Neuronal stem cell (in vitro differentiated cells): ENCODE data around the gene BLM.

Experiments used
- DNase-seq: peaks from one replicate; pipeline ENCODE4 v3.0.0-alpha.2; 2013; ENCODE audit warnings: low spot score
- H2AFZ ChIP-seq: one replicate; pipeline ENCODE4 v1.6.1; 2013; ENCODE audit warnings: mild to moderate bottlenecking, low read length, inconsistent platforms
- H2AK5ac ChIP-seq: 2 replicates; pipeline ENCODE4 v1.6.1; 2013; ENCODE audit warnings: low read depth, mild to moderate bottlenecking, inconsistent platforms, low read length, moderate library complexity, mixed read lengths
- H2BK120ac ChIP-seq: 2 replicates; pipeline ENCODE4 v1.6.1; 2013; ENCODE audit warnings: low read depth, mild to moderate bottlenecking, inconsistent platforms, low read length, moderate library complexity, mixed read lengths
- H2BK12ac ChIP-seq: one replicate; pipeline ENCODE4 v1.6.1; 2013; ENCODE audit warnings: low read length, inconsistent platforms
- H2BK15ac ChIP-seq: 2 replicates; pipeline ENCODE4 v1.6.1; 2013; ENCODE audit warnings: mild to moderate bottlenecking, low read length, inconsistent platforms, mixed read lengths
- H2BK5ac ChIP-seq: one replicate; pipeline ENCODE4 v1.6.1; 2013; ENCODE audit warnings: inconsistent platforms, mild to moderate bottlenecking, low read length, moderate library complexity
- H3K14ac ChIP-seq: one replicate; pipeline ENCODE4 v1.6.1; 2013; ENCODE audit warnings: low read length, inconsistent platforms
- H3K18ac ChIP-seq: 2 replicates; pipeline ENCODE4 v1.6.1; 2013; ENCODE audit warnings: low read length, inconsistent platforms
- H3K23ac ChIP-seq: 2 replicates; pipeline ENCODE4 v1.6.1; 2013; ENCODE audit warnings: low read depth, mild to moderate bottlenecking, mixed read lengths, low read length, inconsistent platforms; ENCODE audit not compliant: poor library complexity
- H3K27ac ChIP-seq: replicated peaks from 3 replicates; pipeline ENCODE4 v1.5.1; 2013; ENCODE audit warnings: low read length, inconsistent platforms
- H3K27me3 ChIP-seq, 3 experiments: 2 replicates each; pipeline ENCODE4 v1.6.1; 2013; ENCODE audit warnings: low read length in 3 of 3, mild to moderate bottlenecking in 2 of 3, inconsistent platforms in 1 of 3, low read depth in 1 of 3, mixed read lengths in 1 of 3, moderate library complexity in 1 of 3; ENCODE audit not compliant: control insufficient read depth in 3 of 3, insufficient read depth in 3 of 3
- H3K36me3 ChIP-seq, 2 donors: replicated peaks in 1 of 2; 2 replicates each; pipeline ENCODE4 v1.6.1; 2013; ENCODE audit warnings: low read length in 2 of 2; ENCODE audit not compliant: control insufficient read depth in 2 of 2, insufficient read depth in 2 of 2
- H3K4ac ChIP-seq: 2 replicates; pipeline ENCODE4 v1.6.1; 2013; ENCODE audit warnings: inconsistent platforms, mild to moderate bottlenecking, low read length, moderate library complexity
- H3K4me1 ChIP-seq, 2 donors: 1 replicate in 1 of 2; 2 replicates in 1 of 2; pipeline ENCODE4 v1.6.1; 2013; ENCODE audit warnings: low read length in 2 of 2, low read depth in 1 of 2; ENCODE audit not compliant: control insufficient read depth in 2 of 2, insufficient read depth in 1 of 2
- H3K4me2 ChIP-seq: one replicate; pipeline ENCODE4 v1.6.1; 2013; ENCODE audit warnings: mild to moderate bottlenecking, low read length, inconsistent platforms; ENCODE audit not compliant: insufficient read depth, poor library complexity, severe bottlenecking
- H3K4me3 ChIP-seq, 2 donors: 2 replicates each; pipeline ENCODE4 v1.5.1; 2013; ENCODE audit warnings: low read length in 2 of 2, mild to moderate bottlenecking in 2 of 2, inconsistent platforms in 1 of 2, moderate library complexity in 1 of 2
- H3K79me1 ChIP-seq: one replicate; pipeline ENCODE4 v1.6.1; 2013; ENCODE audit warnings: low read depth, mild to moderate bottlenecking, inconsistent platforms, low read length, moderate library complexity
- H3K9ac ChIP-seq: one replicate; pipeline ENCODE4 v1.6.1; 2013; ENCODE audit warnings: mild to moderate bottlenecking, low read depth, low read length, inconsistent platforms; ENCODE audit not compliant: poor library complexity
- H3K9me3 ChIP-seq, 2 donors: replicated peaks in 1 of 2; 2 replicates each; pipeline versions ENCODE3 to v1.6.1; 2013; ENCODE audit warnings: low read length in 2 of 2, mild to moderate bottlenecking in 2 of 2, inconsistent platforms in 1 of 2, low read depth in 1 of 2, mixed read lengths in 1 of 2, moderate library complexity in 1 of 2; ENCODE audit not compliant: control insufficient read depth in 2 of 2, insufficient read depth in 1 of 2
- H4K8ac ChIP-seq: one replicate; pipeline ENCODE4 v1.6.1; 2013; ENCODE audit warnings: low read depth, mild to moderate bottlenecking, inconsistent platforms, low read length, moderate library complexity
- H4K91ac ChIP-seq: one replicate; pipeline ENCODE4 v1.6.1; 2013; ENCODE audit warnings: low read length, low read depth, mild to moderate bottlenecking, inconsistent platforms; ENCODE audit not compliant: poor library complexity
- WGBS, 2 donors: extraction: QIAGEN DNeasy Blood & Tissue Kit; methylation state at CpG; one replicate each; pipeline ENCODE4 v1.1.7; 2013; ENCODE audit warnings: missing lambda C conversion rate in 2 of 2, mixed read lengths in 1 of 2; ENCODE audit not compliant: insufficient read length in 2 of 2, insufficient replicate concordance in 1 of 2; ENCODE audit errors: extremely low coverage in 2 of 2; 5-methylcytosine and 5-hydroxymethylcytosine counted together

BLM gene

DNA sequence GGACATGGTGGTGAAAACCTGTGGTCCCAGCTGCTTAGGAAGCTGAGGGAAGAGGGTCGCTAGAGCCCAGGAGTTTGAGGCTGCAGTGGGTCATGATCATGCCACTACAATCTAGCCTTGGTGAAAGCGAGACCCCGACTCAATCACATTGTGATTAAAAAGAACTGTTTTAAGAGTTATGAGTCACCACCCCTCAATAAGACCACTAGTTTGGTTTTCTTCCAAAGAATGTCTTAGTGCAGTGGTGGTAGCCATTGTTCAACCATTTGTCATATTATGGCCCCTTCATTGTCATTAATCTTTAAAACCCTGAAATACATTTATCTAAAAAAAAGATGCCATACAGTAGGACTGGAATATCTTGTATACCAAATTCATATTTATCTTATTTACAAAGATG is 48.8 kb downstream of the BLM start:
- Histone ChIP-seq H3K36me3 (peaks cover 10 to 97% of the 10 kb centered on the region in 2 donors), H3K4me1 (no peaks in the 10 kb centered on the region)
- no CpG with 5 or more reads among the region's 3 CpGs for WGBS, 2 donors

DNA sequence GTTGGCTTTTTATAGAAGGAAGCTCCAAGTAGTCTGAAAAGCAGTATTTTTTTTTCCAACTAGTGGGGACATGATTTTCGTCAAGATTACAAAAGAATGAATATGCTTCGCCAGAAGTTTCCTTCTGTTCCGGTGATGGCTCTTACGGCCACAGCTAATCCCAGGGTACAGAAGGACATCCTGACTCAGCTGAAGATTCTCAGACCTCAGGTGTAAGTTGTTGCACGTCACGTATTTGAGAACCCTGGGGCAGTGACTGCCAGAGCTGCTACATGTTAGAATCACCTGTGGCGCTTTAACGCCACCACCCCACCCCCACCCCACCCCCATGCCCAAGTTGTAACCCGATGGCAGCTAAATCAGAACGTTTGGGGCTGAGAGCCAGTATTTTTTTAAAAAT is 52.2 kb downstream of the BLM start:
- no peak overlapping the region for H2BK12ac ChIP-seq
- no peak overlapping the region for H3K9ac ChIP-seq
- no peak overlapping the region for H2AFZ ChIP-seq
- H3K14ac ChIP-seq, result no peak overlapping the region
- H2BK15ac ChIP-seq, result no peak overlapping the region
- peaks cover 7 to 89% of the 10 kb centered on the region in 2 donors for H3K36me3 ChIP-seq
- H3K79me1 ChIP-seq, result no peaks in the 10 kb centered on the region
- no peak overlapping the region for H3K27ac ChIP-seq
- H3K27me3 ChIP-seq, result no peaks in the 10 kb centered on the region
- no peak overlapping the region for H4K8ac ChIP-seq
- no peak overlapping the region for H4K91ac ChIP-seq
- H3K18ac ChIP-seq, result no peak overlapping the region
- no peak overlapping the region for H3K23ac ChIP-seq
- no peak overlapping the region for H3K4me2 ChIP-seq
- no peaks in the 10 kb centered on the region for H3K4me1 ChIP-seq
- no peaks in the 10 kb centered on the region for H3K9me3 ChIP-seq
- no CpG with 5 or more reads among the region's 10 CpGs for WGBS, 2 donors
- H3K4ac ChIP-seq, result no peak overlapping the region
- no peak for DNase-seq
- H3K4me3 ChIP-seq, result no peak overlapping the region
- no peak overlapping the region for H2AK5ac ChIP-seq
- no peak overlapping the region for H2BK120ac ChIP-seq
- no peak overlapping the region for H2BK5ac ChIP-seq

More for the DNA sequence above, 48.8 kb downstream of the BLM start:
- Histone ChIP-seq H3K9me3 (no peaks in the 10 kb centered on the region), H2BK120ac (no peak overlapping the region), H2BK12ac (no peak overlapping the region), H2AK5ac (no peak overlapping the region), H3K18ac (no peak overlapping the region), H2AFZ (no peak overlapping the region), H3K4me2 (no peak overlapping the region), H3K4me3 (no peak overlapping the region), H3K14ac (no peak overlapping the region), H3K27me3 (no peaks in the 10 kb centered on the region), H3K23ac (no peak overlapping the region), H3K27ac (no peak overlapping the region), H3K79me1 (no peaks in the 10 kb centered on the region), H2BK15ac (no peak overlapping the region), H3K4ac (no peak overlapping the region), H4K8ac (no peak overlapping the region), H3K9ac (no peak overlapping the region), H4K91ac (no peak overlapping the region), H2BK5ac (no peak overlapping the region)
- no peak for DNase-seq

DNA sequence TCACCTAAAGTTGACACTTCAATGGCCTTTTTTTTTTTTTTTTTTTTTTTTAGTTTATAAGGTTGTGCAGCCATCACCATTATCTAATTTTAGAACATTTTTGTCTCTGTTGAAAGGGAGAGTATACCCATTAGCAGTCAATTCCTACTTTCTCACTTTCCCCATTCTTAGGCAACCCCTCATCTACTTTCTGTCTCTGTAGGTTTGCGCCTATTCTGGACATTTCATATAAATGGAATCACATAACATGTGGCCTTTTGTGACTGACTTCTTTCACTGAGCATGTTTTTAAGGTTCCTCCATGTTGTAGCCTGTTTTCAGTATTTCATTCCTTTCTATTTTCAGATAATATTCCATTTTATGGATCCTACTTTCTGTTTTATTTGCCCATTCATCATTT is 56.3 kb downstream of the BLM start:
- Histone ChIP-seq H3K27ac (no peak overlapping the region), H4K8ac (no peak overlapping the region), H3K18ac (no peak overlapping the region), H2BK120ac (no peak overlapping the region), H3K36me3 (peaks cover 11 to 85% of the 10 kb centered on the region in 2 donors), H3K14ac (no peak overlapping the region), H2BK5ac (no peak overlapping the region), H2AK5ac (no peak overlapping the region), H3K27me3 (no peaks in the 10 kb centered on the region), H2BK15ac (no peak overlapping the region), H3K4me2 (no peak overlapping the region), H3K9ac (no peak overlapping the region), H3K4me1 (no peaks in the 10 kb centered on the region), H4K91ac (no peak overlapping the region), H2AFZ (no peak overlapping the region), H3K79me1 (no peaks in the 10 kb centered on the region), H3K4me3 (no peak overlapping the region), H3K23ac (no peak overlapping the region), H2BK12ac (no peak overlapping the region), H3K4ac (no peak overlapping the region), H3K9me3 (no peaks in the 10 kb centered on the region)
- WGBS, 2 donors, result no CpG with 5 or more reads among the region's 1 CpG
- no peak for DNase-seq

DNA sequence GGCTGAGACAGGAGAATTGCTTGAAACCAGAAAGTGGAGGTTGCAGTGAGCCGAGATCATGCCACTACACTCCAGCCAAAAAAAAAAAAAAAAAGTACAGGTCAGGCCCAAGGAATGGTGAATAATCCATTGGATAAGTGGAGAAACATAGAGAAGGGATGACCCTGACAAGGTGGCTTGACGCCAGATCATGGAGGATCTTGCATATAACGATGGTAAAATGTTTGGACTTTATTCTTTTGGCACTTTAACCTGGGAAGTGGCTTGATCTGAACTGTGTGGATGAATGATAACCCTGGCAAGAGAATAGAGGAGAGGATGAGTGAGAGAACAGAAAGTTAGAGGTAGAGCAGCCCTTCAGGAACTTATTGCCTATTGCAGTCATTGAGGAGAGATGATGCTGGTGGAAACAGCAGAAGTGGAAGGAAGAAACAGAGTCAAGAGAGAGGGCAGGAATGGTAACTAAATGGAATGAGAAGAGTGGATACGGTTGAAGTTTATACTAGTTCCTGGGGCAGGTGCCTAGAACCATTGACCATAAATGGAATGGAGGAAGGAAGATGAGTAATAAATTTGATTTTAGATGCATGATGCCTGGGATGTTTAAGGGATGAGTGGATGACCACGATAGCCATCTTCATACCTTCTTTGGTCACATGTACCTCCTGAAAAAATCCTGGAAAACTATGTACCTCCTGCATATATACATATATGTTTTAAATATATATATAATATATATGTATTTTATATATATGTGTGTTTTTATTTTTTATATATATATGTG is 57.8 kb downstream of the BLM start:
- H4K8ac ChIP-seq, result no peak overlapping the region
- H3K4ac ChIP-seq, result no peak overlapping the region
- H3K14ac ChIP-seq, result no peak overlapping the region
- H2AK5ac ChIP-seq, result no peak overlapping the region
- no CpG with 5 or more reads among the region's 5 CpGs for WGBS, 2 donors
- H3K23ac ChIP-seq, result no peak overlapping the region
- H4K91ac ChIP-seq, result no peak overlapping the region
- no peaks in the 10 kb centered on the region for H3K27me3 ChIP-seq
- no peaks in the 10 kb centered on the region for H3K9me3 ChIP-seq
- H2BK5ac ChIP-seq, result no peak overlapping the region
- no peaks in the 10 kb centered on the region for H3K4me1 ChIP-seq
- H2BK15ac ChIP-seq, result no peak overlapping the region
- no peak overlapping the region for H3K27ac ChIP-seq
- no peak for DNase-seq
- no peaks in the 10 kb centered on the region for H3K79me1 ChIP-seq
- H3K9ac ChIP-seq, result no peak overlapping the region
- no peak overlapping the region for H3K4me3 ChIP-seq
- no peak overlapping the region for H3K18ac ChIP-seq
- H3K36me3 ChIP-seq, result peaks cover 9 to 82% of the 10 kb centered on the region in 2 donors
- no peak overlapping the region for H3K4me2 ChIP-seq
- no peak overlapping the region for H2BK120ac ChIP-seq
- no peak overlapping the region for H2AFZ ChIP-seq
- no peak overlapping the region for H2BK12ac ChIP-seq
